GM12892 (cell line): ENCODE measurements around the gene PREPL.

Experiments used
- POLR2A ChIP-seq: IDR thresholded peaks from 2 replicates; pipeline ENCODE4 v1.6.1; 2011; ENCODE audit warnings: low read depth, low read length, control low read depth
- POLR2AphosphoS5 ChIP-seq: IDR thresholded peaks from 2 replicates; pipeline ENCODE4 v1.6.1; 2011; ENCODE audit warnings: low read depth, low read length, control low read depth
- TAF1 ChIP-seq: IDR thresholded peaks from 2 replicates; pipeline ENCODE4 v1.6.1; 2011; ENCODE audit warnings: low read depth, mild to moderate bottlenecking, control low read depth, low read length, borderline replicate concordance

DNA sequence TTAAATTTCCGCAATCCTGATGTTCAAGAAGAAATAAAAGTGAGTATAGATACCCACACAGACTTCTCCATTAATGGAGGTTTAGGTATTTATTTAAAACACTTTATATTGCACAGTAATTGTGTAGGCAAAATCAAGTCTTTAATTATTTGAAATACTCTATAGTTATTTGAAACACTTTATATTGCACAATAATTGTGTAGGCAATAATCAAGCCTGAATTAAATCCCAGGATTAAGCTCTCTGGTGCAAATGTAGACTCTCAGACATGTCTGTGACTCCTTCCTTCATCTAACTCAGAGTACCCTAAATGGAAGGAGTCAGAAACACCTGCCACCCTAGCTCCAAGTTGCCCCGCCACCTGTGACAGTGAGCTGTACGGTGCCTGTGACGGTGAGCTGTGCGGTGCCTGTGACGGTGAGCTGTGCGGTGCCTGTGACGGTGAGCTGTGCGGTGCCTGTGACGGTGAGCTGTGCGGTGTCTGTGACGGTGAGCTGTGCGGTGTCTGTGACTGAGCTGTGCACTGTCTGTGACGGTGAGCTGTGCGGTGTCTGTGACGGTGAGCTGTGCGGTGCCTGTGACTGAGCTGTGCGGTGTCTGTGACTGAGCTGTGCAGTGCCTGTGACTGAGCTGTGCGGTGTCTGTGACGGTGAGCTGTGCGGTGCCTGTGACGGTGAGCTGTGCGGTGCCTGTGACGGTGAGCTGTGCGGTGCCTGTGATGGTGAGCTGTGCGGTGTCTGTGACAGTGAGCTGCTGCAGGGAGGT is 75.0 kb downstream of the PREPL start:
- no peak for TF ChIP-seq POLR2A
- no peak for TF ChIP-seq POLR2AphosphoS5
- no peak for TF ChIP-seq TAF1
